ENCODE measurements around the gene MVD. TPM values are rescaled to one million over a fixed set of nuclear protein-coding genes. Genes with fewer than 3 reads are reported as not detected.

MVD gene, protein sequence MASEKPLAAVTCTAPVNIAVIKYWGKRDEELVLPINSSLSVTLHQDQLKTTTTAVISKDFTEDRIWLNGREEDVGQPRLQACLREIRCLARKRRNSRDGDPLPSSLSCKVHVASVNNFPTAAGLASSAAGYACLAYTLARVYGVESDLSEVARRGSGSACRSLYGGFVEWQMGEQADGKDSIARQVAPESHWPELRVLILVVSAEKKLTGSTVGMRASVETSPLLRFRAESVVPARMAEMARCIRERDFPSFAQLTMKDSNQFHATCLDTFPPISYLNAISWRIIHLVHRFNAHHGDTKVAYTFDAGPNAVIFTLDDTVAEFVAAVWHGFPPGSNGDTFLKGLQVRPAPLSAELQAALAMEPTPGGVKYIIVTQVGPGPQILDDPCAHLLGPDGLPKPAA
- total RNA-seq, result 59.0 and 67.1 TPM in 2 replicates

GRCh38 chr16:88662843-88663606 is at the start of gene MVD:
MVD (minus strand) TSS chr16:88663091; CDS start chr16:88663080, 11 bp downstream.

DNA sequence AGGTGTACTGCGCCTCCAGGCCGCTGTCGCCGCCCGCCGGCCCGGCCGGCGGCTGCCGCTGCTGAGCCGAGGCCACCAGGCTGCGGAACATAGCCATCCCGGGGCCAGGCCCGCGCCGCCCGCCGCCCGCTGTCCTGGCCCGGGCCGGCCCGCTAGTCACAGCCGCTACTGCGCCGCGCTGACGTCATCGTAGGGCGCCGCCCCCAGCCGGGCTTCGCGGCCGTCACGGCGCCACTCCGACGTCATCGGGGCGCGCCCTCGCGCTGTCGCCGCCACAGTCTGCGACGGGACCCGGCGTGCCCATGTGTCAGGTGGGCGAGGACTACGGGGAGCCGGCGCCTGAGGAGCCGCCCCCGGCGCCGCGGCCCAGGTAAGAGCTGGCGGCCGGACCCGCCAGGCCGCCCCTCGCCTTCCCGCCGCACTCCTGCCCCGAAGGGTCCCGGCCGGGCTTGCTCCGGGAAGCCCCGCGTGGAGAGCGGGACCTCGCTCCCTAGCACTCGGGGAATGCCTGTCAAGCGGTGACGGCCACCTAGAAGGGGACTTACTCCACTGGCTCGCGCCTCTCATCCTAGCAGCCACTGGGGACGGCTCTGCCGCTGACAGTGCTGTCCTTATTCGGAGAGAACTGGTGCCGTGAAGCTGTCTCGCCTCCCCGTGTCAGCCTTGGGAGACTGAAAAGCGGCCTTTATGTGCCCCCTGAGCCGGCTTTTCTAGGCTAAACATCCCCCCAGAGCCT is 43.5 kb upstream of the MVD start, which contains the start of the genes CTU2 and RNF166:
CTU2 (plus strand) TSS at position 275 of the 736 bp plus-strand sequence; CDS start at position 303, 28 bp downstream.
RNF166 (minus strand) TSS at position 180 of the 736 bp plus-strand sequence; CDS start at position 97, 83 bp downstream.

DNA sequence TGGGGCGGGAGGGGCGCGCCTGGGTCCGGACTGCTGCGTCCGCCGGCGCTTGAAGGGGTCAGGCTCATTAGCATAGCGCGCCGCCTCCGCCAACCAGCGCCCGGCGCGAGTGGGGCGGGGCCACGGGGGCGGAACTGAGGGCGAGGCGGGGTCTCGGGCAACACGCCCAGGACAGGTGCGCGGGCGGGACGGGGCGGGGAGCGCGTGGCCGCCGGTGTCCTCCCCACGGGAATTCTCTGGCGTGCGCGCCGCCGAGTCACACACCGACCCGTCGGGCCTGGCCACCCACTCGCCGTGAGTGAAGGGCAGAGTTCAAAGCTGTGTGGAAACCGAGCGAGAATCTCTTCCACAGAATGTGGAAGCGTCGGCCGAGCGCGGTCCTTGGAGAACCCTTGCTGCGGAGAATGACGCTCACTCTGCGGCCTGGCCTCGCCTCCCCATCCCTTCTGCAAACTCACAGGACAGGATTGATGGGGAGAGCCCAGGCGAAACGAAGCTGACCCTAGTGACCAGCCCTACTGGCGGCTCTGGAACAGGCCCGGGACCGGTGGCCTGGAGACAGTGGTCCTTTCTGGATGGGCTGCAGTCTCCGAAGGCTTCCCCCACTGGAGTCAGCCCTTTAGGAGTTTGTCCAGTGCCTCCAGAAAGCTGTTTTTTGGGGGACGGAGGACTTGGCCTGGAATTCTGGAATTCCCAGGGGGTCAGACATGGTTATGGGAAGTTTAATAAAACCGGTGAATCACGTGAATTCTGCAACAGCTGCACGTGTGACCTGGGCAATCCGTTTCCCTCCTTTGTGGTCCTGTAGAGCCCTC is 23.8 kb upstream of the MVD start, which contains the start of gene SNAI3:
SNAI3 (minus strand) TSS at position 69 of the 815 bp plus-strand sequence. CDS start 101 bp downstream, outside the sequence.

DNA sequence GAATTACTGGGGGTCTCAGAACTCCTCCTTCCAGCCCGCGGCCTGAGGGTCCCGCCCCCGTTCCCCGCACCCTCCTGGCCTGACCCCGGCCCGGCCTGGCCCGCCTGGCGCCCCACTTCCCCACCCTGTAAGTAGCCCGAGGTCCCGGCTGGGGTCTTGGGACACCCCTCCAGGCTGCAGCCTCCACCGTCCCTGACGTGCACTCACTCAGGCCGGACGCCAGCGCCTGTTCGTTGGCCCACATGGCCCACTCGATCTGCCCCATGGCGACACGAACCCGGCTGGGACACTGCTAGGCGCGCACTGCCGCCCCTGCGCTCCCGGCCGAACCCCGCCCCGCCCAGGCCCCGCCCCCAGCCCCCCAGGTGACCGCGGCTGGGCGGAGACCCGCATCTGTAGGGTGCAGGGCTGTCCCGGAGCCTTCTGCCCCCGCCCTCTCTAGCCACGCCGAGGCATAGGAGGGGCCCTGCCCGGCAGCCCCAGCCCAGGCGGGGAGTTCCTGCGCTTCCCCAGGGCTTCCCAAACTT is 12.1 kb downstream of the MVD start, which contains the start of gene CYBA:
CYBA (minus strand) TSS at position 305 of the 527 bp plus-strand sequence; CDS start at position 265, 40 bp downstream.

DNA sequence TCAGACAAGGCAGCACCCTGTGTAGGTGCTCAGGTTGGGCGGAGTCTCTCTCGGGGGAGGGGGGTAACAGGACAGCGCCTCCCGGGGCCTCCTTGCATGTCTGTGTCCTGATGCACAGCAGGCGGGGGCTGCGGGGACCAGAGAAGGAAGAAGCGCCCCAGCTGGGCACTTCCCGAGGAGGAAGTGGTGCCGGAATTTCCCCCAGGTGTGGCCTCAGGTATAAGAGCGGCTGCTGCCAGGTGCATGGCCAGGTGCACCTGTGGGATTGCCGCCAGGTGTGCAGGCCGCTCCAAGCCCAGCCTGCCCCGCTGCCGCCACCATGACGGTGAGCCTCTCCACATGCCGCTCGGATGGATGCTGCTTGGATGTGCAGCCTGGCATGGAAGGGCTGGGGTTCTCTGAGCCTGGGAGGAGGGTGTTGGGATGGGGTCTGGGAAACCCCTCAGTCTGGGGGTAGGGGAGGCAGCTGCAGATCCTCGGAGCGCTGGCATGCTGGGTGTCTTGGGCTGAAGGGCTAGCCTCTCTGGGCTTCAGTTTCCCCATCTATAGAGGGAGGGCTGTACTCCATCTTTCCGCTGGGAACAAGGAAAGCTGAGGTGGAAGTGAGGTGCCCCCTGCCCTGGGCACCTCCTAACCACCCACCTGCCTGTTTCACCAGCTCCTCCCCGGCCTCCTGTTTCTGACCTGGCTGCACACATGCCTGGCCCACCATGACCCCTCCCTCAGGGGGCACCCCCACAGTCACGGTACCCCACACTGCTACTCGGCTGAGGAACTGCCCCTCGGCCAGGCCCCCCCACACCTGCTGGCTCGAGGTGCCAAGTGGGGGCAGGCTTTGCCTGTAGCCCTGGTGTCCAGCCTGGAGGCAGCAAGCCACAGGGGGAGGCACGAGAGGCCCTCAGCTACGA is 24.3 kb downstream of the MVD start, which contains the start of gene IL17C:
IL17C (plus strand) TSS at position 250 of the 908 bp plus-strand sequence; CDS start at position 320, 70 bp downstream.

Other genes with a start within 250 kb of the MVD start
- 1.0 and 1.9 TPM in 2 replicates for gene ZFPM1, start 209.8 kb downstream of the MVD start, total RNA-seq
- gene ZC3H18, start 92.7 kb downstream of the MVD start, total RNA-seq, result 9.4 and 10.2 TPM in 2 replicates
- gene IL17C, start 24.5 kb downstream of the MVD start, total RNA-seq, result 0.09 TPM in 1 of 2 replicates, not detected in the other
- 192 and 434 TPM in 2 replicates for gene CYBA, start 12.0 kb downstream of the MVD start, total RNA-seq
- gene SNAI3, start 23.4 kb upstream of the MVD start, total RNA-seq, result under 0.01 TPM in 1 of 2 replicates, not detected in the other
- gene RNF166, start 43.3 kb upstream of the MVD start, total RNA-seq, result 5.7 and 10.2 TPM in 2 replicates
- gene CTU2, start 43.4 kb upstream of the MVD start, total RNA-seq, result 11.0 and 11.3 TPM in 2 replicates
- gene PIEZO1, start 122.1 kb upstream of the MVD start, total RNA-seq, result 116 and 117 TPM in 2 replicates
- gene CDT1, start 140.7 kb upstream of the MVD start, total RNA-seq, result 1.5 and 1.9 TPM in 2 replicates
- gene APRT, start 148.8 kb upstream of the MVD start, total RNA-seq, result 40.3 and 72.3 TPM in 2 replicates
- 14.3 and 18.0 TPM in 2 replicates for gene GALNS, start 193.9 kb upstream of the MVD start, total RNA-seq
- 70.5 and 88.1 TPM in 2 replicates for gene TRAPPC2L, start 194.0 kb upstream of the MVD start, total RNA-seq
- not detected in 2 replicates for gene PABPN1L, start 203.6 kb upstream of the MVD start, total RNA-seq

All from bronchial smooth muscle cell (primary cell).